Measurements from ENCODE around the gene ITGA3.

ITGA3 gene

GRCh38 chr17:50022463-50023130, 33.3 kb upstream of the ITGA3 start:
- Histone ChIP-seq H3K27me3 (ENCODE audit: control insufficient read depth, insufficient read depth, low read length) (no peaks in the 10 kb centered on the region), H3K4me3 (ENCODE audit: low read depth, low read length) (no peak overlapping the region), H3K4me1 (no peaks in the 10 kb centered on the region), H3K9ac (no peak overlapping the region), H3K4me2 (ENCODE audit: low read length) (no peak overlapping the region), H3K27ac (no peak overlapping the region), H3K9me3 (ENCODE audit: control insufficient read depth, low read length) (no peaks in the 10 kb centered on the region), H2AFZ (no peak overlapping the region), H3K79me2 (peaks cover 2% of the 10 kb centered on the region), H3K36me3 (ENCODE audit: control insufficient read depth, insufficient read depth, low read length) (no peaks in the 10 kb centered on the region)
- TF ChIP-seq CTCF (IDR thresholded peaks at IDR 0.05), result no peak

- Histone ChIP-seq H3K4me2 (ENCODE audit: low read length) (no peak overlapping the region), H3K79me2 (peaks cover 2% of the 10 kb centered on the region), H3K27ac (no peak overlapping the region), H3K36me3 (ENCODE audit: control insufficient read depth, insufficient read depth, low read length) (no peaks in the 10 kb centered on the region), H3K9me3 (ENCODE audit: control insufficient read depth, low read length) (no peaks in the 10 kb centered on the region), H3K4me1 (no peaks in the 10 kb centered on the region), H2AFZ (no peak overlapping the region), H3K4me3 (ENCODE audit: low read depth, low read length) (no peak overlapping the region), H3K27me3 (ENCODE audit: control insufficient read depth, insufficient read depth, low read length) (no peaks in the 10 kb centered on the region), H3K9ac (no peak overlapping the region)
- no peak for TF ChIP-seq CTCF (IDR thresholded peaks at IDR 0.05)
Observed at GRCh38 chr17:50023520-50023919, 32.4 kb upstream of the ITGA3 start.

DNA sequence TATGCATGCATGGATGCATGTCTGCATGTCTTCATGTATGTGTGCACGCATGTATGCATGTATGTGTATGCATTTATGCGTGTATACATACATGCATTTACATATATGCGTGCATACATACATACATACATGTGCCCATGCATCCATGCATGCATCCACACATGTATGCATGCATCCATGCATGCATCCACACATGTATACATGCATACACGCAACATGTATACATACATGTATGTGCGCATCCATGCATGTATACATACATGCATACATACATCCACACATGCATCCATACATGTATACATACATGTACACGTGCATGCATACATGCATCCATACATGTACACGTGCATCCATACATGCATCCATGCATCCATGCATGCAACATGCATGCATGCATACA, 31.1 kb upstream of the ITGA3 start:
- no peak for TF ChIP-seq CTCF (IDR thresholded peaks at IDR 0.05)
- H3K27ac ChIP-seq, result no peak overlapping the region
- H3K4me2 ChIP-seq (ENCODE audit: low read length), result no peak overlapping the region
- peaks cover 2% of the 10 kb centered on the region for H3K79me2 ChIP-seq
- H3K9me3 ChIP-seq (ENCODE audit: control insufficient read depth, low read length), result no peaks in the 10 kb centered on the region
- H2AFZ ChIP-seq, result no peak overlapping the region
- H3K27me3 ChIP-seq (ENCODE audit: control insufficient read depth, insufficient read depth, low read length), result no peaks in the 10 kb centered on the region
- no peaks in the 10 kb centered on the region for H3K4me1 ChIP-seq
- H3K36me3 ChIP-seq (ENCODE audit: control insufficient read depth, insufficient read depth, low read length), result no peaks in the 10 kb centered on the region
- H3K9ac ChIP-seq, result no peak overlapping the region
- no peak overlapping the region for H3K4me3 ChIP-seq (ENCODE audit: low read depth, low read length)

GRCh38 chr17:50026046-50026675, 29.7 kb upstream of the ITGA3 start:
- no peak overlapping the region for H3K27ac ChIP-seq
- H3K4me1 ChIP-seq, result no peaks in the 10 kb centered on the region
- no peaks in the 10 kb centered on the region for H3K27me3 ChIP-seq (ENCODE audit: control insufficient read depth, insufficient read depth, low read length)
- no peak overlapping the region for H3K9ac ChIP-seq
- H3K36me3 ChIP-seq (ENCODE audit: control insufficient read depth, insufficient read depth, low read length), result no peaks in the 10 kb centered on the region
- H3K79me2 ChIP-seq, result peaks cover 2% of the 10 kb centered on the region
- H2AFZ ChIP-seq, result no peak overlapping the region
- TF ChIP-seq CTCF (IDR thresholded peaks at IDR 0.05), result no peak
- no peak overlapping the region for H3K4me2 ChIP-seq (ENCODE audit: low read length)
- no peak overlapping the region for H3K4me3 ChIP-seq (ENCODE audit: low read depth, low read length)
- H3K9me3 ChIP-seq (ENCODE audit: control insufficient read depth, low read length), result no peaks in the 10 kb centered on the region

DNA sequence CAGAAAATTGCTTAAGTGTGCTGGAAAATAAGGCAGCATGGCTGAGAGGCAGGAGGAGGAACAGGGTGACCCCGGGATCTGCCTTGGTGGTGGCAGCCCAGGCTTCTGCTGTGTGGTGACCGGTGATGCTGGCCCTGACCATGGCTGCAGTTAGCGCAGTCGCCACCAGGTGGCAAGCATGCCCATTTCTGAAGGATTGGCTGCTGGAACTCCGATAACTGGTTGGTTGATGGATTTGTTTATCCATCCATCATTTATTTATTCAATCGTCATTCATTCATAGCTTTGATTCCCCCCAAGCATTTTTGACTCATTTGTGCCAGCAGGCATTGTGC, 29.1 kb upstream of the ITGA3 start:
- Histone ChIP-seq H3K36me3 (ENCODE audit: control insufficient read depth, insufficient read depth, low read length) (no peaks in the 10 kb centered on the region), H3K4me3 (ENCODE audit: low read depth, low read length) (no peak overlapping the region), H3K9ac (no peak overlapping the region), H3K27me3 (ENCODE audit: control insufficient read depth, insufficient read depth, low read length) (no peaks in the 10 kb centered on the region), H3K27ac (no peak overlapping the region), H3K79me2 (peaks cover 2% of the 10 kb centered on the region), H3K9me3 (ENCODE audit: control insufficient read depth, low read length) (no peaks in the 10 kb centered on the region), H2AFZ (peak overlapping the region; percentile 19), H3K4me1 (no peaks in the 10 kb centered on the region), H3K4me2 (ENCODE audit: low read length) (no peak overlapping the region)
- peak; percentile 95 for TF ChIP-seq CTCF (IDR thresholded peaks at IDR 0.05)

Data from parathyroid adenoma (tissue), 2 donors.